ENCODE data around the gene MRPL53.

DNA sequence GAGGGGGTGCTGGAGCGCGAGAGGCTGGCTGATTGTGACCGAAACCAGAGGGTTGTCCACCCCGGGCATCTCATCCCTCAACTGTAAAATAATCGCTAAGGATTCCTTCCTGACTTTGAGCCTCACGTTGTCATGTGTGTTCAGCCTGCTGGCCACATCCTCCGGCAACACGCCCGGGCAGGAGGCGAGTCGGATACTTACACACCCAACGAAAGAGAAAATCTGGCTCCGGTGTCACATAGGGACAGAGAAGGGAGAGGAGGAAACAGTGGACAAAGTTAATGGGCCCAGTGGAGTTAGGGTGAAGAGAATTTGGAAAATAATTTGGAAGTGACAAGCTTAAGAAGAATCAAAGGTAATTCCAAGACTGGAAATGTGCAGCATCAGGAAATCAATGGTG lies 44.2 kb upstream of the MRPL53 start:
- TF ChIP-seq, protein P1, sequence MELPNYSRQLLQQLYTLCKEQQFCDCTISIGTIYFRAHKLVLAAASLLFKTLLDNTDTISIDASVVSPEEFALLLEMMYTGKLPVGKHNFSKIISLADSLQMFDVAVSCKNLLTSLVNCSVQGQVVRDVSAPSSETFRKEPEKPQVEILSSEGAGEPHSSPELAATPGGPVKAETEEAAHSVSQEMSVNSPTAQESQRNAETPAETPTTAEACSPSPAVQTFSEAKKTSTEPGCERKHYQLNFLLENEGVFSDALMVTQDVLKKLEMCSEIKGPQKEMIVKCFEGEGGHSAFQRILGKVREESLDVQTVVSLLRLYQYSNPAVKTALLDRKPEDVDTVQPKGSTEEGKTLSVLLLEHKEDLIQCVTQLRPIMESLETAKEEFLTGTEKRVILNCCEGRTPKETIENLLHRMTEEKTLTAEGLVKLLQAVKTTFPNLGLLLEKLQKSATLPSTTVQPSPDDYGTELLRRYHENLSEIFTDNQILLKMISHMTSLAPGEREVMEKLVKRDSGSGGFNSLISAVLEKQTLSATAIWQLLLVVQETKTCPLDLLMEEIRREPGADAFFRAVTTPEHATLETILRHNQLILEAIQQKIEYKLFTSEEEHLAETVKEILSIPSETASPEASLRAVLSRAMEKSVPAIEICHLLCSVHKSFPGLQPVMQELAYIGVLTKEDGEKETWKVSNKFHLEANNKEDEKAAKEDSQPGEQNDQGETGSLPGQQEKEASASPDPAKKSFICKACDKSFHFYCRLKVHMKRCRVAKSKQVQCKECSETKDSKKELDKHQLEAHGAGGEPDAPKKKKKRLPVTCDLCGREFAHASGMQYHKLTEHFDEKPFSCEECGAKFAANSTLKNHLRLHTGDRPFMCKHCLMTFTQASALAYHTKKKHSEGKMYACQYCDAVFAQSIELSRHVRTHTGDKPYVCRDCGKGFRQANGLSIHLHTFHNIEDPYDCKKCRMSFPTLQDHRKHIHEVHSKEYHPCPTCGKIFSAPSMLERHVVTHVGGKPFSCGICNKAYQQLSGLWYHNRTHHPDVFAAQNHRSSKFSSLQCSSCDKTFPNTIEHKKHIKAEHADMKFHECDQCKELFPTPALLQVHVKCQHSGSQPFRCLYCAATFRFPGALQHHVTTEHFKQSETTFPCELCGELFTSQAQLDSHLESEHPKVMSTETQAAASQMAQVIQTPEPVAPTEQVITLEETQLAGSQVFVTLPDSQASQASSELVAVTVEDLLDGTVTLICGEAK (IDR thresholded peaks at IDR 0.05), result no peak
- TF ChIP-seq, protein P1 (CRISPR knock-in tag; IDR thresholded peaks at IDR 0.05), result no peak
- TF ChIP-seq TGIF2 (CRISPR knock-in tag; IDR thresholded peaks at IDR 0.05) (no peak), ZNF830 (CRISPR knock-in tag; IDR thresholded peaks at IDR 0.05) (no peak)
- TF ChIP-seq, protein P2, sequence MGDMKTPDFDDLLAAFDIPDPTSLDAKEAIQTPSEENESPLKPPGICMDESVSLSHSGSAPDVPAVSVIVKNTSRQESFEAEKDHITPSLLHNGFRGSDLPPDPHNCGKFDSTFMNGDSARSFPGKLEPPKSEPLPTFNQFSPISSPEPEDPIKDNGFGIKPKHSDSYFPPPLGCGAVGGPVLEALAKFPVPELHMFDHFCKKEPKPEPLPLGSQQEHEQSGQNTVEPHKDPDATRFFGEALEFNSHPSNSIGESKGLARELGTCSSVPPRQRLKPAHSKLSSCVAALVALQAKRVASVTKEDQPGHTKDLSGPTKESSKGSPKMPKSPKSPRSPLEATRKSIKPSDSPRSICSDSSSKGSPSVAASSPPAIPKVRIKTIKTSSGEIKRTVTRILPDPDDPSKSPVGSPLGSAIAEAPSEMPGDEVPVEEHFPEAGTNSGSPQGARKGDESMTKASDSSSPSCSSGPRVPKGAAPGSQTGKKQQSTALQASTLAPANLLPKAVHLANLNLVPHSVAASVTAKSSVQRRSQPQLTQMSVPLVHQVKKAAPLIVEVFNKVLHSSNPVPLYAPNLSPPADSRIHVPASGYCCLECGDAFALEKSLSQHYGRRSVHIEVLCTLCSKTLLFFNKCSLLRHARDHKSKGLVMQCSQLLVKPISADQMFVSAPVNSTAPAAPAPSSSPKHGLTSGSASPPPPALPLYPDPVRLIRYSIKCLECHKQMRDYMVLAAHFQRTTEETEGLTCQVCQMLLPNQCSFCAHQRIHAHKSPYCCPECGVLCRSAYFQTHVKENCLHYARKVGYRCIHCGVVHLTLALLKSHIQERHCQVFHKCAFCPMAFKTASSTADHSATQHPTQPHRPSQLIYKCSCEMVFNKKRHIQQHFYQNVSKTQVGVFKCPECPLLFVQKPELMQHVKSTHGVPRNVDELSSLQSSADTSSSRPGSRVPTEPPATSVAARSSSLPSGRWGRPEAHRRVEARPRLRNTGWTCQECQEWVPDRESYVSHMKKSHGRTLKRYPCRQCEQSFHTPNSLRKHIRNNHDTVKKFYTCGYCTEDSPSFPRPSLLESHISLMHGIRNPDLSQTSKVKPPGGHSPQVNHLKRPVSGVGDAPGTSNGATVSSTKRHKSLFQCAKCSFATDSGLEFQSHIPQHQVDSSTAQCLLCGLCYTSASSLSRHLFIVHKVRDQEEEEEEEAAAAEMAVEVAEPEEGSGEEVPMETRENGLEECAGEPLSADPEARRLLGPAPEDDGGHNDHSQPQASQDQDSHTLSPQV (IDR thresholded peaks at IDR 0.05), result no peak
